Spleen (tissue), 11 donors: ENCODE measurements around the gene ANKFN1. TPM values are rescaled to one million over a fixed set of nuclear protein-coding genes. Genes with fewer than 3 reads are reported as not detected.

Experiments
- DNase-seq: peaks from one replicate; pipeline ENCODE4 v3.0.0-alpha.2; 2020
- H3K27ac ChIP-seq, 8 donors: fragments of 200-600 bp; sonication (generic) in 7 of 8; 1 replicate in 4 of 8; 2 replicates in 4 of 8; pipeline versions ENCODE4 v1.5.0 to v1.8.0; 2016 to 2021; ENCODE audit warnings: inconsistent platforms in 4 of 8, mild to moderate bottlenecking in 4 of 8, moderate library complexity in 1 of 8
- H3K27me3 ChIP-seq, 7 donors: fragments of 200-600 bp; sonication (generic) in 6 of 7; replicated peaks in 1 of 7; 1 replicate in 4 of 7; 2 replicates in 3 of 7; pipeline versions ENCODE4 v1.5.0 to v1.8.0; 2016 to 2021; ENCODE audit warnings: inconsistent platforms in 3 of 7, mild to moderate bottlenecking in 1 of 7
- H3K36me3 ChIP-seq, 6 donors: fragments of 200-600 bp; sonication (generic) in 5 of 6; 1 replicate in 4 of 6; 2 replicates in 2 of 6; pipeline versions ENCODE4 v1.5.0 to v1.8.0; 2016 to 2021; ENCODE audit warnings: inconsistent platforms in 2 of 6
- H3K4me1 ChIP-seq, 6 donors: fragments of 200-600 bp; sonication (generic) in 5 of 6; 1 replicate in 3 of 6; 2 replicates in 3 of 6; pipeline versions ENCODE4 v1.5.0 to v1.8.0; 2016 to 2021; ENCODE audit warnings: inconsistent platforms in 3 of 6
- H3K4me3 ChIP-seq, 8 donors: fragments of 200-600 bp; sonication (generic) in 7 of 8; 1 replicate in 4 of 8; 2 replicates in 4 of 8; pipeline versions ENCODE4 v1.5.0 to v1.8.0; 2016 to 2021; ENCODE audit warnings: inconsistent platforms in 4 of 8, mild to moderate bottlenecking in 4 of 8, moderate library complexity in 2 of 8
- H3K9me3 ChIP-seq, 8 donors: fragments of 200-600 bp; sonication (generic) in 7 of 8; 1 replicate in 4 of 8; 2 replicates in 4 of 8; pipeline versions ENCODE4 v1.5.0 to v1.8.0; 2016 to 2021; ENCODE audit warnings: inconsistent platforms in 4 of 8
- CTCF ChIP-seq, 11 experiments: fragments of 200-600 bp in 7 of 11; fragments of 450-650 bp in 4 of 11; sonication (generic) in 4 of 11; IDR thresholded peaks in 8 of 11; conservative IDR thresholded peaks in 3 of 11; 1 replicate in 7 of 11; 2 replicates in 4 of 11; pipeline versions ENCODE4 v1.4.0 to v1.8.0; 2016 to 2021; ENCODE audit warnings: antibody characterized with exemption in 11 of 11, inconsistent platforms in 4 of 11, mild to moderate bottlenecking in 1 of 11
- POLR2A ChIP-seq, 3 donors: fragments of 450-650 bp; IDR thresholded peaks; one replicate each; pipeline ENCODE4 v1.5.1; 2017; ENCODE audit warnings: antibody characterized with exemption in 3 of 3, mild to moderate bottlenecking in 1 of 3
- POLR2AphosphoS5 ChIP-seq, 3 donors: sonication (generic); formaldehyde crosslinking; IDR thresholded peaks; one replicate each; pipeline ENCODE4 v1.5.1; 2017; ENCODE audit warnings: antibody characterized with exemption in 3 of 3
- WGBS, 5 donors: extraction: QIAGEN DNeasy Blood & Tissue Kit in 3 of 5; methylation state at CpG; one replicate each; pipeline versions ENCODE4 v1.1.5 to v1.1.7; 2013 to 2018; 5-methylcytosine and 5-hydroxymethylcytosine counted together
- intact Hi-C: fragments of 100-400 bp; cut with DNase I; formaldehyde crosslinking; loops from one replicate; pipeline ENCODE4 v1.15.0; 2023; ENCODE audit warnings: low total_unique reads
- polyA plus RNA-seq, 3 donors: library from polyadenylated mRNA; stranded (reverse); fragments of 200-250 nt; gene quantifications; one replicate each; pipeline ENCODE4 v1.2.1, GENCODE V29; 2013
- total RNA-seq, 7 donors: library from RNA; depleted of rRNA in 3 of 7; stranded (reverse); fragments of >200 nt in 3 of 7; fragmentation: NEBNext Ultra II Directional in 4 of 7; extraction: Animal tissue kit (Norgen Biotek cat#: 25700) in 4 of 7; gene quantifications; one replicate each; pipeline versions ENCODE4 v1.1.0 to v1.2.1, GENCODE V29; 2016 to 2021
- donor health status: healthy with polysubstance abuse.
- donor health status: DM: no; HTN: no; CAD: no; lungs with moderate emphysema.
- donor health status: DM: no; HTN: no; CAD: no.
- donor health status: Bipolar disorder and iron deficiency.
- donor health status: healthy.
- donor health status: DM: no; HTN: no; CAD: no.
- donor health status: DM: yes; HTN: yes; CAD: no.

The ANKFN1 gene
- total and polyA plus RNA-seq, 10 donors, result 0.19 to 0.58 TPM; not detected in 8

- H3K4me1 ChIP-seq, result no peaks in the 10 kb centered on the region
- intact Hi-C loops, result no loop called here
- 70 to 84% (median 80%) methylated on average over 2 of the region's 2 CpGs for WGBS, 5 donors
Measured at GRCh38 chr17:56448371-56448770, 295.1 kb downstream of the ANKFN1 start.

GRCh38 chr17:56449176-56449575 is 295.9 kb downstream of the ANKFN1 start:
- no peak for DNase-seq
- Histone ChIP-seq H3K27me3 (no peaks in the 10 kb centered on the region), H3K36me3 (no peaks in the 10 kb centered on the region), H3K27ac (no peak overlapping the region), H3K4me3 (no peak overlapping the region), H3K9me3 (no peaks in the 10 kb centered on the region), H3K4me1 (no peaks in the 10 kb centered on the region)
- 75 to 85% (median 80%) methylated on average over 8 of the region's 8 CpGs for WGBS, 5 donors
- intact Hi-C loops, result no loop called here
- TF ChIP-seq CTCF (IDR thresholded peaks at IDR 0.05 in 8 of 11, conservative IDR thresholded peaks at IDR 0.05 in 3 of 11), result no peak
- TF ChIP-seq POLR2A (IDR thresholded peaks at IDR 0.05), result no peak
- no peak for TF ChIP-seq POLR2AphosphoS5 (IDR thresholded peaks at IDR 0.05)

More at GRCh38 chr17:56448371-56448770, 295.1 kb downstream of the ANKFN1 start:
- no peaks in the 10 kb centered on the region for H3K9me3 ChIP-seq
- TF ChIP-seq POLR2AphosphoS5 (IDR thresholded peaks at IDR 0.05) (no peak), POLR2A (IDR thresholded peaks at IDR 0.05) (no peak), CTCF (IDR thresholded peaks at IDR 0.05 in 8 of 11, conservative IDR thresholded peaks at IDR 0.05 in 3 of 11) (no peak)
- H3K27ac ChIP-seq, result no peak overlapping the region
- DNase-seq, result no peak
- no peak overlapping the region for H3K4me3 ChIP-seq
- no peaks in the 10 kb centered on the region for H3K27me3 ChIP-seq
- no peaks in the 10 kb centered on the region for H3K36me3 ChIP-seq

- 81 to 96% (median 92%) methylated on average over 1 of the region's 1 CpG for WGBS, 5 donors
- Histone ChIP-seq H3K27me3 (peaks cover 0 to 15% (median 0%) of the 10 kb centered on the region in 7 donors), H3K4me1 (no peaks in the 10 kb centered on the region), H3K36me3 (no peaks in the 10 kb centered on the region), H3K9me3 (no peaks in the 10 kb centered on the region), H3K4me3 (no peak overlapping the region), H3K27ac (no peak overlapping the region)
- intact Hi-C loops, result no loop called here
- DNase-seq, result no peak
- TF ChIP-seq POLR2A (IDR thresholded peaks at IDR 0.05) (no peak), CTCF (IDR thresholded peaks at IDR 0.05 in 8 of 11, conservative IDR thresholded peaks at IDR 0.05 in 3 of 11) (no peak), POLR2AphosphoS5 (IDR thresholded peaks at IDR 0.05) (no peak)
Measured at GRCh38 chr17:56451629-56452028, 298.4 kb downstream of the ANKFN1 start.

- TF ChIP-seq POLR2A (IDR thresholded peaks at IDR 0.05), result no peak
- no peak for TF ChIP-seq POLR2AphosphoS5 (IDR thresholded peaks at IDR 0.05)
- TF ChIP-seq CTCF (IDR thresholded peaks at IDR 0.05 in 8 of 11, conservative IDR thresholded peaks at IDR 0.05 in 3 of 11), result no peak
- Histone ChIP-seq H3K9me3 (no peaks in the 10 kb centered on the region), H3K4me3 (no peak overlapping the region), H3K27me3 (peaks cover 0 to 15% (median 0%) of the 10 kb centered on the region in 7 donors), H3K27ac (no peak overlapping the region), H3K36me3 (no peaks in the 10 kb centered on the region), H3K4me1 (no peaks in the 10 kb centered on the region)
- WGBS, 5 donors, result 83 to 92% (median 89%) methylated on average over 1 of the region's 1 CpG
- intact Hi-C loops, result no loop called here
- no peak for DNase-seq
Measured at GRCh38 chr17:56452461-56452860, 299.2 kb downstream of the ANKFN1 start.
